Loucy (cell line): ENCODE data around the gene NCK1.

Experiments
- H2AFZ ChIP-seq: fragments of 200-600 bp; sonication (generic); 2 replicates; pipeline ENCODE4 v1.6.0; 2016; ENCODE audit warnings: antibody characterized with exemption, mild to moderate bottlenecking, low read length, moderate library complexity
- H3F3A ChIP-seq: fragments of 200-600 bp; 2 replicates; pipeline ENCODE4 v1.6.0; 2016; ENCODE audit warnings: antibody characterized with exemption, low read depth, mild to moderate bottlenecking
- H3K27me3 ChIP-seq: fragments of 200-600 bp; sonication (generic); 2 replicates; pipeline ENCODE4 v1.6.1; 2014; ENCODE audit warnings: low read length, mild to moderate bottlenecking; ENCODE audit not compliant: insufficient read depth, poor library complexity, severe bottlenecking
- H3K36me3 ChIP-seq: fragments of 200-600 bp; sonication (generic); 2 replicates; pipeline ENCODE4 v1.6.1; 2016; ENCODE audit warnings: low read length; ENCODE audit not compliant: insufficient read depth
- H3K4me1 ChIP-seq: fragments of 200-600 bp; sonication (generic); 2 replicates; pipeline ENCODE4 v1.5.1; 2014; ENCODE audit warnings: low read length, mild to moderate bottlenecking; ENCODE audit not compliant: insufficient read depth, poor library complexity, severe bottlenecking
- H3K4me2 ChIP-seq: fragments of 200-600 bp; sonication (generic); 2 replicates; pipeline ENCODE4 v1.6.0; 2014; ENCODE audit warnings: antibody characterized with exemption, low read length, low read depth, mild to moderate bottlenecking; ENCODE audit not compliant: poor library complexity, severe bottlenecking
- H3K4me3 ChIP-seq: fragments of 200-600 bp; sonication (generic); 2 replicates; pipeline ENCODE4 v1.5.1; 2014; ENCODE audit warnings: low read length, mild to moderate bottlenecking, mixed read lengths; ENCODE audit not compliant: poor library complexity, severe bottlenecking
- H3K79me2 ChIP-seq: fragments of 200-600 bp; sonication (generic); 2 replicates; pipeline ENCODE4 v1.6.1; 2014; ENCODE audit warnings: low read length; ENCODE audit not compliant: insufficient read depth
- H3K9ac ChIP-seq: fragments of 200-600 bp; sonication (generic); 2 replicates; pipeline ENCODE4 v1.6.0; 2014; ENCODE audit warnings: mild to moderate bottlenecking, low read depth, low read length, moderate library complexity; ENCODE audit not compliant: poor library complexity, severe bottlenecking
- H3K9me2 ChIP-seq: fragments of 200-600 bp; sonication (generic); replicated peaks from 2 replicates; pipeline ENCODE4 v1.6.1; 2016; ENCODE audit warnings: low read depth, low read length, mixed read lengths
- H3K9me3 ChIP-seq: fragments of 200-600 bp; sonication (generic); 2 replicates; pipeline ENCODE4 v1.6.1; 2014; ENCODE audit warnings: mild to moderate bottlenecking, antibody characterized with exemption, low read length, low read depth; ENCODE audit not compliant: insufficient read depth
- H4K20me1 ChIP-seq: fragments of 200-600 bp; sonication (generic); 2 replicates; pipeline ENCODE4 v1.6.0; 2014; ENCODE audit warnings: antibody characterized with exemption, low read length, mild to moderate bottlenecking; ENCODE audit not compliant: insufficient read depth, poor library complexity, severe bottlenecking
- EZH2phosphoT487 ChIP-seq: fragments of 200-600 bp; IDR thresholded peaks from 2 replicates; pipeline ENCODE4 v1.6.1; 2018; ENCODE audit warnings: antibody characterized with exemption, mild to moderate bottlenecking, moderate library complexity, borderline replicate concordance
- TF ChIP-seq, protein P1 (sequence below): fragments of 200-600 bp; sonication (generic); conservative IDR thresholded peaks from 2 replicates; pipeline ENCODE4 v1.5.1; 2014; ENCODE audit warnings: mild to moderate bottlenecking, antibody characterized with exemption, low read length

NCK1 gene

DNA sequence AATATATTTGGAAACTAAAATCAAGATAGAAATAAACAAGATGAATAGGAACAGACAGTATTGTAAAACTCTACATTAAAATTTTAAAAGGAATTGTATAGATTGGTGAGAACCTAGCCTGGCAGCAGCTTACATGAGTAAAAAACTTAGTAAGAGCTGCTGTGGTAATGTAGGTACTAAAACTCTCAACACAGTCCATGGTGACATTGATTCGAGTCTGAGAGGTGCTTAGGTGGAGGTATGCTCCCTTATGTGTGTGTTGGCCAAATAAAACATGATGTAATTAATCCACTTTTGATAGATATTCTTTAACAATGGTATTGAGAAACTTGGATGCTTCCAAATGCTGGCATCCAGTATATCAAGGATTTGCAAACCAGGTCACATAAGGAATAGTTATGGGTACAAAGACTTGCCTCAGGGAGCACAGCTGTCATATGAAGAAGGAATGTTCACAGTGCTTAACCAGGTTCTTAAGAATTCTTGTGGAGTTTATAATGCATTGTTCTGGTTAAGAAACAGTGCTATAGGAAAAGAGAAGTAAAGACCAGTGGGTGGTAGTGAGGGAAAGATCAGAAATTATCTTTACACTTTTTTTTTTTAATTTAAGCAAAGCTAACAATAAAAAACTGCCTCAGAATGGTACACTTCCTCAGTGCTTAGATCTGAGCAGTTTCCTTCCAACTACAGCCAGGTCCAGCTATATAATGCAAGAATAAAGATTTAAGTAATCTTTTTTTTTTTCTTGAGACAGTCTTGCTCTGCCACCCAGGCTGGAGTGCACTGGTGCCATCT, 71.2 kb downstream of the NCK1 start:
- Histone ChIP-seq H3F3A (no peaks in the 10 kb centered on the region), H3K9ac (no peak overlapping the region), H3K27me3 (no peaks in the 10 kb centered on the region), H2AFZ (no peak overlapping the region), H3K36me3 (peaks cover 64% of the 10 kb centered on the region), H3K9me2 (no peaks in the 10 kb centered on the region), H3K4me1 (peaks cover 30% of the 10 kb centered on the region), H3K9me3 (no peaks in the 10 kb centered on the region; the same call in 1 of the 2 replicates), H3K79me2 (peaks cover 100% of the 10 kb centered on the region), H3K4me3 (no peak overlapping the region), H4K20me1 (peaks cover 22% of the 10 kb centered on the region), H3K4me2 (no peak overlapping the region)
- TF ChIP-seq, protein P1, sequence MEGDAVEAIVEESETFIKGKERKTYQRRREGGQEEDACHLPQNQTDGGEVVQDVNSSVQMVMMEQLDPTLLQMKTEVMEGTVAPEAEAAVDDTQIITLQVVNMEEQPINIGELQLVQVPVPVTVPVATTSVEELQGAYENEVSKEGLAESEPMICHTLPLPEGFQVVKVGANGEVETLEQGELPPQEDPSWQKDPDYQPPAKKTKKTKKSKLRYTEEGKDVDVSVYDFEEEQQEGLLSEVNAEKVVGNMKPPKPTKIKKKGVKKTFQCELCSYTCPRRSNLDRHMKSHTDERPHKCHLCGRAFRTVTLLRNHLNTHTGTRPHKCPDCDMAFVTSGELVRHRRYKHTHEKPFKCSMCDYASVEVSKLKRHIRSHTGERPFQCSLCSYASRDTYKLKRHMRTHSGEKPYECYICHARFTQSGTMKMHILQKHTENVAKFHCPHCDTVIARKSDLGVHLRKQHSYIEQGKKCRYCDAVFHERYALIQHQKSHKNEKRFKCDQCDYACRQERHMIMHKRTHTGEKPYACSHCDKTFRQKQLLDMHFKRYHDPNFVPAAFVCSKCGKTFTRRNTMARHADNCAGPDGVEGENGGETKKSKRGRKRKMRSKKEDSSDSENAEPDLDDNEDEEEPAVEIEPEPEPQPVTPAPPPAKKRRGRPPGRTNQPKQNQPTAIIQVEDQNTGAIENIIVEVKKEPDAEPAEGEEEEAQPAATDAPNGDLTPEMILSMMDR, result no peak
- no peak for TF ChIP-seq EZH2phosphoT487

DNA sequence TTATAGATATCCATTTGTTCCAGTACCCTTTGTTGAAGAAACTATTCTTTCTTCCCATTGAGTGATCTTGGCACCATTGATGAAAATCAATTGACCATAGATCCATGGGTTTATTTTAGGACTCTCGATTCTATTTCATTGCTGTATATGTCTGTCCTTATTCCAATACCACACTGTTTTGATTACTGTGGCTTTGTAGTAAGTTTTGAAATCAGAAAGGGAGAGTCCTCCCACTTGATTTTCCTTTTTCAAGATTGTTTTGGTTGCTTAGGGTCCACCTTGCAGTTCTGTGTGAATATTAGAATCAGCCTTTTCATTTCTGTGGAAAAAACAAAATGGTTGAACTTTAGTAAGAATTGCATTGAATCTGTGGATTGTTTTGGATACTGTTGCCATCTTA, 75.2 kb downstream of the NCK1 start:
- H3F3A ChIP-seq, result peaks cover 9% of the 10 kb centered on the region; the same call in 1 of the 2 replicates
- no peak overlapping the region for H2AFZ ChIP-seq
- peaks cover 42% of the 10 kb centered on the region for H4K20me1 ChIP-seq
- H3K9me2 ChIP-seq, result no peaks in the 10 kb centered on the region
- H3K79me2 ChIP-seq, result peaks cover 100% of the 10 kb centered on the region
- no peaks in the 10 kb centered on the region for H3K27me3 ChIP-seq
- peaks cover 32% of the 10 kb centered on the region for H3K4me1 ChIP-seq
- no peak overlapping the region for H3K4me3 ChIP-seq
- TF ChIP-seq, protein P1, result no peak
- no peaks in the 10 kb centered on the region; the same call in 1 of the 2 replicates for H3K9me3 ChIP-seq
- H3K36me3 ChIP-seq, result peaks cover 30% of the 10 kb centered on the region
- H3K9ac ChIP-seq, result no peak overlapping the region
- H3K4me2 ChIP-seq, result no peak overlapping the region

DNA sequence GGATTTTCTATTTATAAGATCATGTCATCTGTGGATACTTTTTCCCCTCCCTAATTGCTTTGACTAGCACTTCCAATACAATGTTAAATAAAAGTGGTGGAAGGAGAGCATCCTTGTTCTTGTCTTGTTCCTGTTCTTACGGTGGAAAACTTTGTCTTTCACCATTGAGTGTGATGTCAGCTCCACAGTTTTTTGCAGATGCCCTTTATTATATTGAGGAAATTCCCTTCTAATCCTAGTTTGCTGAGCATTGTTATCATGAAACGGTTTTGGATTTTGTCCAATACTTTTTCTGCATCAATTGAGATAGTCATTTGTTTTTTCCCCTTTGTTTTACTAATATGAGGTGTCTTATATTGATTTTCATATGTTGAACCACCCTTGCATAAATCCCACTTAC, 75.8 kb downstream of the NCK1 start:
- Histone ChIP-seq H3K27me3 (no peaks in the 10 kb centered on the region), H3K9ac (no peak overlapping the region), H3F3A (peaks cover 9% of the 10 kb centered on the region; the same call in 1 of the 2 replicates), H3K4me1 (peaks cover 33% of the 10 kb centered on the region), H3K4me3 (no peak overlapping the region), H3K4me2 (no peak overlapping the region), H3K9me3 (no peaks in the 10 kb centered on the region; the same call in 1 of the 2 replicates), H4K20me1 (peaks cover 49% of the 10 kb centered on the region), H3K9me2 (no peaks in the 10 kb centered on the region), H3K79me2 (peaks cover 100% of the 10 kb centered on the region), H3K36me3 (peaks cover 30% of the 10 kb centered on the region), H2AFZ (no peak overlapping the region)
- TF ChIP-seq, protein P1, result no peak
- no peak for TF ChIP-seq EZH2phosphoT487
